ENCODE results near the gene XYLT1.

The XYLT1 gene

DNA sequence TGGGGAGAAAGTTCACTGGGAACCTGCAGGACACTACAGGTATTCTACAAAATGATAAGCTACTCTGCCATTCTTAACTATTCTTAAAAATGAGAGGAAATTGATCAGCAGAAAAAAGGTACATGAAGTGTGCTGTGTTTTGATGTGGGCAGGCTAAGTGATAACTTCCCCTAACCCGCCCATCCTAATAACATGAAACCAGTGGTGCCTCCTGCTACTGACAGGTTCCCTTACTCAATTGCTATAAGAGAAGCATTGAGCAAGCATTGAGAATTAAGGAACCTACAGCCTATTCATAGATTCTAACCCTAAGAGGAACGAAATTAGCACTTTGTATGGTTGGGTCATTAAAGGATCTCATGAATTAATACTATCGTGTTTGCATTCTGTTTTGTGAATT lies 18.9 kb downstream of the XYLT1 start:
- no peak for TF ChIP-seq TAF1 (IDR thresholded peaks at IDR 0.05; ENCODE audit: low read depth)

- no peak for TF ChIP-seq YY1 (IDR thresholded peaks at IDR 0.05; ENCODE audit: low read depth)
- TF ChIP-seq ZBTB7A (IDR thresholded peaks at IDR 0.05; ENCODE audit: low read depth), result no peak
- TF ChIP-seq TEAD4 (IDR thresholded peaks at IDR 0.05), result no peak
- no peak for TF ChIP-seq FOXM1 (IDR thresholded peaks at IDR 0.05; ENCODE audit: borderline replicate concordance, low read depth)
- TF ChIP-seq EP300 (IDR thresholded peaks at IDR 0.05; ENCODE audit: borderline replicate concordance), result no peak
Measured at GRCh38 chr16:17450291-17450690, 20.5 kb downstream of the XYLT1 start.

DNA sequence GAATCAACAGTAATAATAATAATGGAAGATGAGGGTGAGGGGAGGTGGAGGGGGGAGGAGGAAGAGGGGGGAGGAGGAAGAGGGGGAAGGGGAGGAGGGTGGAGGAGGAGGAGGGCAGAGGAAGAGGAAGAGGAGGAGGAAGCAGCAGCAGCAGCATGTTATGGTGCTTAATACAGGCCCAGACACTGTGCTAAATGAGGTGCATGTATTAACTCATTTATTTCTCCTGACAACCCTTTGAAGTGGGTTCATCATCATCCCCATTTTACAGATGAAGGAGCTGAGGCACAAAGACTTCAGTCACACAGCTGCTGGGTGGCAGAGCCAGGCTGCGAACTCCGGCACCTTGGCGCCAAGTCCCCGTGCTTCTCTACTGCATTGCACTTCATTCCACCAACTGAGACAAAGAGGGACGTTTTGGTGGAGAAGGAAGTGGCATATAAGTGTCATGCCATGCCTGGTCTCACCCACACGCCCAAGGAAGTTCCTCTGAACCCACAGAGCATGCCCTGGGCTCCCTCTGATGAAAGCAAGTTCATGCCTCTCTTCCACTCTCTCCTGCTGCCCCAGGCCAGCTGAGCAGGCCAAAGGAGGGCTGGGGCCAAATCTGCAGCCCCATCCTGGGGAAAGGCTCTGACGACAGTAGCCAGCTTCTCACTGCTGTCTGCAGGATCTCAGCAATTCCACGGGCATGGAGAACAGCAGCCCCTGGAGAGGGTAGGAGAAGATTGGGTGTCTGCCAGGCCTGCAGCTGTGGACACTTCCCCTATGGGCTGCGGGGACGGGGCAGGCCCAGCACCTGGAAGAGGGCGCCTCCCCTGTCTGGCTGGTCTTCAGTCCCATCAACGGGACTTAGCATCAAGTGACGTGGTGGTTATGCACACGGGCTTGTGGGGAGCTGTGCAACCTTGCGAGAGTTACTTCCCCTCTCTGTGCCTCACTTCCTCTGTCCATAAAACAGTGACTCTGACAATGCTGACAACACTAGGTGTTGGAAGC lies 21.8 kb downstream of the XYLT1 start:
- TF ChIP-seq TAF1 (IDR thresholded peaks at IDR 0.05; ENCODE audit: low read depth) (no peak), TCF12 (IDR thresholded peaks at IDR 0.05; ENCODE audit: low read depth) (no peak), USF1 (IDR thresholded peaks at IDR 0.05) (no peak), ZBTB7A (IDR thresholded peaks at IDR 0.05; ENCODE audit: low read depth) (no peak), CREB1 (IDR thresholded peaks at IDR 0.05; ENCODE audit: low read depth) (no peak), EP300 (IDR thresholded peaks at IDR 0.05; ENCODE audit: borderline replicate concordance) (no peak), FOXM1 (IDR thresholded peaks at IDR 0.05; ENCODE audit: borderline replicate concordance, low read depth) (no peak), YY1 (IDR thresholded peaks at IDR 0.05; ENCODE audit: low read depth) (no peak), EGR1 (IDR thresholded peaks at IDR 0.05) (no peak), NFIC (IDR thresholded peaks at IDR 0.05) (no peak), MAX (IDR thresholded peaks at IDR 0.05) (no peak), CEBPB (IDR thresholded peaks at IDR 0.05) (no peak)
- TF ChIP-seq, protein P1, sequence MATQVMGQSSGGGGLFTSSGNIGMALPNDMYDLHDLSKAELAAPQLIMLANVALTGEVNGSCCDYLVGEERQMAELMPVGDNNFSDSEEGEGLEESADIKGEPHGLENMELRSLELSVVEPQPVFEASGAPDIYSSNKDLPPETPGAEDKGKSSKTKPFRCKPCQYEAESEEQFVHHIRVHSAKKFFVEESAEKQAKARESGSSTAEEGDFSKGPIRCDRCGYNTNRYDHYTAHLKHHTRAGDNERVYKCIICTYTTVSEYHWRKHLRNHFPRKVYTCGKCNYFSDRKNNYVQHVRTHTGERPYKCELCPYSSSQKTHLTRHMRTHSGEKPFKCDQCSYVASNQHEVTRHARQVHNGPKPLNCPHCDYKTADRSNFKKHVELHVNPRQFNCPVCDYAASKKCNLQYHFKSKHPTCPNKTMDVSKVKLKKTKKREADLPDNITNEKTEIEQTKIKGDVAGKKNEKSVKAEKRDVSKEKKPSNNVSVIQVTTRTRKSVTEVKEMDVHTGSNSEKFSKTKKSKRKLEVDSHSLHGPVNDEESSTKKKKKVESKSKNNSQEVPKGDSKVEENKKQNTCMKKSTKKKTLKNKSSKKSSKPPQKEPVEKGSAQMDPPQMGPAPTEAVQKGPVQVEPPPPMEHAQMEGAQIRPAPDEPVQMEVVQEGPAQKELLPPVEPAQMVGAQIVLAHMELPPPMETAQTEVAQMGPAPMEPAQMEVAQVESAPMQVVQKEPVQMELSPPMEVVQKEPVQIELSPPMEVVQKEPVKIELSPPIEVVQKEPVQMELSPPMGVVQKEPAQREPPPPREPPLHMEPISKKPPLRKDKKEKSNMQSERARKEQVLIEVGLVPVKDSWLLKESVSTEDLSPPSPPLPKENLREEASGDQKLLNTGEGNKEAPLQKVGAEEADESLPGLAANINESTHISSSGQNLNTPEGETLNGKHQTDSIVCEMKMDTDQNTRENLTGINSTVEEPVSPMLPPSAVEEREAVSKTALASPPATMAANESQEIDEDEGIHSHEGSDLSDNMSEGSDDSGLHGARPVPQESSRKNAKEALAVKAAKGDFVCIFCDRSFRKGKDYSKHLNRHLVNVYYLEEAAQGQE (IDR thresholded peaks at IDR 0.05; ENCODE audit: low read depth), result no peak

- no peak for TF ChIP-seq CEBPB (IDR thresholded peaks at IDR 0.05)
- TF ChIP-seq RAD21 (IDR thresholded peaks at IDR 0.05; ENCODE audit: low read depth), result no peak
- no peak for TF ChIP-seq YY1 (IDR thresholded peaks at IDR 0.05; ENCODE audit: low read depth)
- TF ChIP-seq EP300 (IDR thresholded peaks at IDR 0.05; ENCODE audit: borderline replicate concordance), result no peak
- TF ChIP-seq FOXM1 (IDR thresholded peaks at IDR 0.05; ENCODE audit: borderline replicate concordance, low read depth), result no peak
- TF ChIP-seq NFIC (IDR thresholded peaks at IDR 0.05), result no peak
- no peak for TF ChIP-seq ZBTB7A (IDR thresholded peaks at IDR 0.05; ENCODE audit: low read depth)
- TF ChIP-seq TAF1 (IDR thresholded peaks at IDR 0.05; ENCODE audit: low read depth), result no peak
- TF ChIP-seq TEAD4 (IDR thresholded peaks at IDR 0.05), result no peak
Measured at GRCh38 chr16:17447101-17447569, 23.6 kb downstream of the XYLT1 start.

- TF ChIP-seq CREB1 (IDR thresholded peaks at IDR 0.05; ENCODE audit: low read depth) (no peak), NFIC (IDR thresholded peaks at IDR 0.05) (no peak), YY1 (IDR thresholded peaks at IDR 0.05; ENCODE audit: low read depth) (no peak), TAF1 (IDR thresholded peaks at IDR 0.05; ENCODE audit: low read depth) (no peak), EGR1 (IDR thresholded peaks at IDR 0.05) (no peak), TEAD4 (IDR thresholded peaks at IDR 0.05) (no peak), ZBTB7A (IDR thresholded peaks at IDR 0.05; ENCODE audit: low read depth) (no peak), USF1 (IDR thresholded peaks at IDR 0.05) (no peak), FOXM1 (IDR thresholded peaks at IDR 0.05; ENCODE audit: borderline replicate concordance, low read depth) (no peak), CEBPB (IDR thresholded peaks at IDR 0.05) (no peak), RAD21 (IDR thresholded peaks at IDR 0.05; ENCODE audit: low read depth) (no peak)
- TF ChIP-seq, protein P1 (IDR thresholded peaks at IDR 0.05; ENCODE audit: low read depth), result no peak
Measured at GRCh38 chr16:17446661-17447060, 24.1 kb downstream of the XYLT1 start.

- no peak for TF ChIP-seq CEBPB (IDR thresholded peaks at IDR 0.05)
- TF ChIP-seq TCF12 (IDR thresholded peaks at IDR 0.05; ENCODE audit: low read depth), result no peak
- TF ChIP-seq ZBTB7A (IDR thresholded peaks at IDR 0.05; ENCODE audit: low read depth), result no peak
- no peak for TF ChIP-seq USF1 (IDR thresholded peaks at IDR 0.05)
- TF ChIP-seq EGR1 (IDR thresholded peaks at IDR 0.05), result no peak
- TF ChIP-seq TAF1 (IDR thresholded peaks at IDR 0.05; ENCODE audit: low read depth), result no peak
- TF ChIP-seq, protein P1 (IDR thresholded peaks at IDR 0.05; ENCODE audit: low read depth), result no peak
- TF ChIP-seq MAX (IDR thresholded peaks at IDR 0.05), result no peak
- TF ChIP-seq YY1 (IDR thresholded peaks at IDR 0.05; ENCODE audit: low read depth), result no peak
Measured at GRCh38 chr16:17445421-17445820, 25.3 kb downstream of the XYLT1 start.

Data from Ishikawa (cell line).